K562 (cell line): Measurements from ENCODE around the gene EPS8. TPM values are rescaled to one million over a fixed set of nuclear protein-coding genes. Genes with fewer than 3 reads are reported as not detected.

Experiments
- ATAC-seq: fragments of 200-7000 bp; cut with Tn5 transposase; 3 replicates; pipeline ENCODE4 v1.9.1; 2020; ENCODE audit warnings: moderate library complexity
- BruUV-seq: library from RNA; stranded (reverse); fragments of 400-500 nt; replicated peaks from 2 replicates; lab custom pipeline; 2021; lab: Mats Ljungman, UMichigan
- CTCF ChIA-PET: fragments of 300-600 bp; formaldehyde crosslinking; extraction: SDS; loops from one replicate; lab custom pipeline; 2021; ENCODE audit warnings: low intra/inter-chr PET ratio; lab: Yijun Ruan, JAX
- POLR2A ChIA-PET: fragments of 300-600, 350-650 bp; sonication (Branson Sonifier 250); formaldehyde crosslinking; extraction: SDS; loops from one replicate; lab custom pipeline; 2021; ENCODE audit warnings: antibody characterized with exemption, inconsistent platforms; lab: Yijun Ruan, JAX
- DNase-seq, 4 experiments: peaks; one replicate each; pipeline versions ENCODE4 v3.0.0 to v3.0.0-alpha.2; 2011 to 2018; ENCODE audit warnings: low spot score in 3 of 4, mixed read lengths in 3 of 4; ENCODE audit errors: extremely low read depth in 1 of 4
- FAIRE-seq: peaks from 2 replicates; lab custom pipeline; 2011; peaks lifted over from hg19 to GRCh38; lab: Jason Lieb, UNC
- H2AFZ ChIP-seq: 2 replicates; pipeline ENCODE4 v1.6.0; 2011; ENCODE audit warnings: low read depth, low read length, control low read depth, inconsistent platforms
- H3K27ac ChIP-seq: fragments of 200-600 bp; 3 replicates; pipeline ENCODE4 v1.8.0; 2011; ENCODE audit warnings: low read depth, mild to moderate bottlenecking, control low read depth, inconsistent platforms, low read length, moderate library complexity, mixed read lengths; ENCODE audit errors: extremely low read depth
- H3K27me3 ChIP-seq, 2 experiments: fragments of 300-600 bp in 1 of 2; 2 replicates in 1 of 2; 3 replicates in 1 of 2; pipeline versions ENCODE4 v1.6.0 to v1.8.0; 2011; ENCODE audit warnings: inconsistent platforms in 2 of 2, low read length in 2 of 2, mild to moderate bottlenecking in 1 of 2, mixed read lengths in 1 of 2, moderate library complexity in 1 of 2; ENCODE audit not compliant: control insufficient read depth in 2 of 2, insufficient read depth in 2 of 2
- H3K36me3 ChIP-seq: fragments of 300-600 bp; 3 replicates; pipeline ENCODE4 v1.8.0; 2011; ENCODE audit warnings: mild to moderate bottlenecking, low read length, inconsistent platforms; ENCODE audit not compliant: control insufficient read depth, insufficient read depth
- H3K4me1 ChIP-seq, 2 experiments: fragments of 200-600 bp in 1 of 2; replicated peaks in 1 of 2; 2 replicates in 1 of 2; 3 replicates in 1 of 2; pipeline versions ENCODE4 v1.5.1 to v1.8.0; 2011; ENCODE audit warnings: inconsistent platforms in 2 of 2, low read length in 2 of 2, mild to moderate bottlenecking in 1 of 2, mixed read lengths in 1 of 2, moderate library complexity in 1 of 2; ENCODE audit not compliant: control insufficient read depth in 2 of 2, insufficient read depth in 2 of 2
- H3K4me2 ChIP-seq: 2 replicates; pipeline ENCODE4 v1.6.1; 2011; ENCODE audit warnings: low read length, control low read depth, inconsistent platforms, mixed read lengths; ENCODE audit not compliant: insufficient read depth
- H3K4me3 ChIP-seq: fragments of 200-600 bp; sonication (generic), shearing (Covaris generic); 2 replicates; pipeline ENCODE4 v1.5.1; 2016; ENCODE audit warnings: control low read depth, inconsistent platforms
- H3K79me2 ChIP-seq: fragments of 200-600 bp; 3 replicates; pipeline ENCODE4 v1.8.0; 2011; ENCODE audit warnings: low read length, inconsistent platforms; ENCODE audit not compliant: control insufficient read depth, insufficient read depth
- H3K9ac ChIP-seq, 2 experiments: 2 replicates each; pipeline versions ENCODE4 v1.6.0 to v1.6.1; 2011; ENCODE audit warnings: low read depth in 2 of 2, low read length in 2 of 2, control low read depth in 1 of 2, inconsistent platforms in 1 of 2, mild to moderate bottlenecking in 1 of 2, mixed read lengths in 1 of 2; ENCODE audit not compliant: insufficient read depth in 1 of 2
- H3K9me1 ChIP-seq: one replicate; pipeline ENCODE4 v1.6.0; 2011; ENCODE audit warnings: inconsistent platforms, mild to moderate bottlenecking, low read length, moderate library complexity; ENCODE audit not compliant: control insufficient read depth, insufficient read depth
- H3K9me3 ChIP-seq: replicated peaks from 2 replicates; pipeline ENCODE4 v1.5.1; 2011; ENCODE audit warnings: low read depth, low read length, inconsistent platforms; ENCODE audit not compliant: control insufficient read depth, insufficient read depth
- H4K20me1 ChIP-seq: replicated peaks from 2 replicates; pipeline ENCODE4 v1.6.1; 2011; ENCODE audit warnings: low read length, inconsistent platforms, mixed read lengths; ENCODE audit not compliant: control insufficient read depth, insufficient read depth
- BRD4 ChIP-seq: fragments of 200-600 bp; sonication (generic); IDR thresholded peaks from 2 replicates; pipeline ENCODE4 v1.6.1; 2017; ENCODE audit warnings: inconsistent platforms
- SMAD3 ChIP-seq: fragments of 450-650 bp; formaldehyde crosslinking; conservative IDR thresholded peaks from 2 replicates; pipeline ENCODE4 v1.4.0; 2020; ENCODE audit warnings: mild to moderate bottlenecking
- SUPT5H ChIP-seq: fragments of 450-650 bp; IDR thresholded peaks from 2 replicates; pipeline ENCODE4 v1.6.1; 2016
- ZC3H4 ChIP-seq: sonication (generic); formaldehyde crosslinking; IDR thresholded peaks from 2 replicates; pipeline ENCODE4 v1.9.0; 2021; ENCODE audit warnings: missing genetic modification reagents, borderline replicate concordance
- ZNF174 ChIP-seq: fragments of 250-450 bp; sonication (Bioruptor Pico); IDR thresholded peaks from 2 replicates; pipeline ENCODE4 v1.4.0; 2020; ENCODE audit warnings: mild to moderate bottlenecking
- ZNF354B ChIP-seq: fragments of 250-450 bp; sonication (Bioruptor Pico); IDR thresholded peaks from 2 replicates; pipeline ENCODE4 v1.4.0; 2020
- WGBS: fragments of 100-300 bp; shearing (Covaris generic); methylation state at CpG from one replicate; pipeline ENCODE4 v1.1.6; 2016; ENCODE audit warnings: low coverage, mixed read lengths; ENCODE audit not compliant: insufficient coverage; ENCODE audit errors: missing lambda C conversion rate; 5-methylcytosine and 5-hydroxymethylcytosine counted together
- in situ Hi-C: fragments of 300-500 bp; cut with MboI; formaldehyde crosslinking; loops from 4 replicates; pipeline ENCODE4 v1.15.0; 2018; ENCODE audit warnings: inconsistent platforms, mixed read lengths
- intact Hi-C: fragments of 100-400 bp; cut with micrococcal nuclease; formaldehyde crosslinking; loops from 2 replicates; pipeline ENCODE4 v1.14.2; 2022
- polyA plus RNA-seq, 8 experiments: library from polyadenylated mRNA; depleted of rRNA in 4 of 8; stranded (reverse) in 5 of 8; unstranded in 3 of 8; fragments of >200 nt; fragmentation: Nextera tagmentation in 2 of 8; fragmentation: Illumina TruSeq in 1 of 8; extraction: Ambion mirVana in 2 of 8; extraction: Trizol in 1 of 8; gene quantifications; 2 replicates each; pipeline versions ENCODE4 v1.2.1 to v1.2.3, GENCODE V29; 2011 to 2014; ENCODE audit warnings: inconsistent platforms in 1 of 8, missing spikeins in 1 of 8
- total RNA-seq, 7 experiments: library from RNA; depleted of rRNA in 6 of 7; stranded (reverse); fragments of >200 nt in 6 of 7; fragmentation: Illumina TruSeq in 2 of 7; extraction: Trizol in 2 of 7; gene quantifications; 2 replicates each; pipeline versions ENCODE4 v1.2.1 to v1.2.3, GENCODE V29; 2011 to 2021; ENCODE audit warnings: low replicate concordance in 1 of 7
- TF ChIP-seq, protein P1 (sequence below): fragments of 250-450 bp; sonication (Bioruptor Pico); IDR thresholded peaks from 2 replicates; pipeline ENCODE4 v1.5.0; 2021
- TF ChIP-seq, protein P2 (sequence below): fragments of 450-650 bp; IDR thresholded peaks from 2 replicates; pipeline ENCODE4 v1.6.1; 2016; ENCODE audit warnings: borderline replicate concordance
- TF ChIP-seq, protein P3 (sequence below): IDR thresholded peaks from 2 replicates; pipeline ENCODE4 v1.6.1; 2016; ENCODE audit warnings: missing genetic modification characterization, missing compliant biosample characterization

EPS8 gene
- total and polyA plus RNA-seq, 9 of the 15 experiments (the other 6 are each of a cell fraction or from before 2014, with no cell fraction given) = 0.10 to 1.9 (median 0.33) TPM

DNA sequence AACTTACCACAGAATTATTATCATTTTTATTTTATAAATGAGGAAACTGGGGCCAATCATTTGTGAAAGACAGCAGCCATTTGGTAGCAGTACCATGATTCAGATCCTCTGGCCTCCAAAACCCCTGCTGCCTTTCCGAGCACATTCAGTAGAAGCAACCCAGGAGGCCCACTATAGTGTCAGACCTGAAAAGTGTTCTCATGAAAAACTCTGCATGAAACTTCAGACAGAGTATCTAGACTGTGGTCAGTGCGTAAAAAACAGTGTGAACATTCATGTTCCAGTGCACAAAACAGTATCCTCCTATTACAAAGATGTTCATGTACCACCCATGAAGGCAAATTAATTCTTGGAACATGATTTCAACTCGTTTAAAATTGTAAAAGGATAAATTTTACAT is 112.0 kb downstream of the EPS8 start:
- H3K9me1 ChIP-seq = no peaks in the 10 kb centered on the region
- no TSS peak for BruUV-seq
- no peak overlapping the region for H2AFZ ChIP-seq
- FAIRE-seq = no peak
- CTCF ChIA-PET = no interaction called here
- no peaks in the 10 kb centered on the region for H3K9me3 ChIP-seq
- H3K27ac ChIP-seq = no peak overlapping the region
- no peak overlapping the region for H3K4me2 ChIP-seq
- H3K36me3 ChIP-seq = no peaks in the 10 kb centered on the region
- no peak for ATAC-seq
- in situ Hi-C loops = no loop called here
- no peaks in the 10 kb centered on the region for H4K20me1 ChIP-seq
- H3K79me2 ChIP-seq = no peaks in the 10 kb centered on the region
- TF ChIP-seq, protein P1, sequence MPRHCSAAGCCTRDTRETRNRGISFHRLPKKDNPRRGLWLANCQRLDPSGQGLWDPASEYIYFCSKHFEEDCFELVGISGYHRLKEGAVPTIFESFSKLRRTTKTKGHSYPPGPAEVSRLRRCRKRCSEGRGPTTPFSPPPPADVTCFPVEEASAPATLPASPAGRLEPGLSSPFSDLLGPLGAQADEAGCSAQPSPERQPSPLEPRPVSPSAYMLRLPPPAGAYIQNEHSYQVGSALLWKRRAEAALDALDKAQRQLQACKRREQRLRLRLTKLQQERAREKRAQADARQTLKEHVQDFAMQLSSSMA (CRISPR knock-in tag) = no peak
- TF ChIP-seq SUPT5H = no peak
- no peaks in the 10 kb centered on the region for H3K4me1 ChIP-seq
- POLR2A ChIA-PET = no interaction called here
- no peak overlapping the region for H3K9ac ChIP-seq
- no peak for DNase-seq
- H3K4me3 ChIP-seq = no peak overlapping the region
- no peaks in the 10 kb centered on the region for H3K27me3 ChIP-seq
- 3% methylated on average over 3 of the region's 3 CpGs for WGBS
- intact Hi-C loops = no loop called here

DNA sequence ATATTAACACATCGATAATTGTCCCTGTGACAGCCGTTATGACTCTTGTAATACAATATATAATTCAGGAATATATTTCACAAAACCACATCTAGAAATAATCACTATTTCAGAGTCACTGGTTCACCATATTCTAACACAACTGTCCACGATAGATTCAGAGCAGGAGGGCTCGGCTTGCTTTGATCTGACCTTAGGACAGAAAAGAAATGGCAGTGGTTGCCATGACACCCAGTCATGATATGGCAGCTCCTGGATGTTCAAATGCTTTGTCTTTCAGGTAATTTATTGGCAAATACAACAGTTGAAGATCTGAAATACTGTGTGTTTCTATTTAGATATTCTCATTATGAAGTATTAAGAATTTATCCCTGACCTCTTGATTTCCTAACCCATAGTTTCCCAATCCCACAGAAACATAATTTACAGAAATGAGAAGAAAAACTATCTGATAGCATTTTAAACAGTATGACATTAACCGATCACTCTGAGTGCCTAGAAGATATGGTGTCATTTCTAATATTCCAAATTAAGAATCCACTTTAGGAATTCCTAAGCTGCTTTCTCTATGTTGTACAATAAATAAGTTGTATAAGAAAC is 116.4 kb downstream of the EPS8 start:
- in situ Hi-C loops = no loop called here
- no peak for ATAC-seq
- no peaks in the 10 kb centered on the region; the same call in 1 of the 2 replicates for H3K9me3 ChIP-seq
- 4% methylated on average over 5 of the region's 5 CpGs for WGBS
- no peaks in the 10 kb centered on the region for H3K79me2 ChIP-seq
- no peak overlapping the region for H3K27ac ChIP-seq
- no peak overlapping the region for H3K9ac ChIP-seq
- no peak for DNase-seq
- no peak overlapping the region for H3K4me3 ChIP-seq
- no peak for FAIRE-seq
- H2AFZ ChIP-seq = no peak overlapping the region
- H3K36me3 ChIP-seq = no peaks in the 10 kb centered on the region
- CTCF ChIA-PET = no interaction called here
- no peaks in the 10 kb centered on the region for H3K9me1 ChIP-seq
- TF ChIP-seq ZC3H4 (CRISPR knock-in tag) = no peak
- TF ChIP-seq BRD4 = no peak
- TF ChIP-seq, protein P2, sequence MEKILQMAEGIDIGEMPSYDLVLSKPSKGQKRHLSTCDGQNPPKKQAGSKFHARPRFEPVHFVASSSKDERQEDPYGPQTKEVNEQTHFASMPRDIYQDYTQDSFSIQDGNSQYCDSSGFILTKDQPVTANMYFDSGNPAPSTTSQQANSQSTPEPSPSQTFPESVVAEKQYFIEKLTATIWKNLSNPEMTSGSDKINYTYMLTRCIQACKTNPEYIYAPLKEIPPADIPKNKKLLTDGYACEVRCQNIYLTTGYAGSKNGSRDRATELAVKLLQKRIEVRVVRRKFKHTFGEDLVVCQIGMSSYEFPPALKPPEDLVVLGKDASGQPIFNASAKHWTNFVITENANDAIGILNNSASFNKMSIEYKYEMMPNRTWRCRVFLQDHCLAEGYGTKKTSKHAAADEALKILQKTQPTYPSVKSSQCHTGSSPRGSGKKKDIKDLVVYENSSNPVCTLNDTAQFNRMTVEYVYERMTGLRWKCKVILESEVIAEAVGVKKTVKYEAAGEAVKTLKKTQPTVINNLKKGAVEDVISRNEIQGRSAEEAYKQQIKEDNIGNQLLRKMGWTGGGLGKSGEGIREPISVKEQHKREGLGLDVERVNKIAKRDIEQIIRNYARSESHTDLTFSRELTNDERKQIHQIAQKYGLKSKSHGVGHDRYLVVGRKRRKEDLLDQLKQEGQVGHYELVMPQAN = no peak
- no peak for TF ChIP-seq ZNF174 (CRISPR knock-in tag)
- TF ChIP-seq ZNF354B (CRISPR knock-in tag) = no peak
- TF ChIP-seq, protein P3, sequence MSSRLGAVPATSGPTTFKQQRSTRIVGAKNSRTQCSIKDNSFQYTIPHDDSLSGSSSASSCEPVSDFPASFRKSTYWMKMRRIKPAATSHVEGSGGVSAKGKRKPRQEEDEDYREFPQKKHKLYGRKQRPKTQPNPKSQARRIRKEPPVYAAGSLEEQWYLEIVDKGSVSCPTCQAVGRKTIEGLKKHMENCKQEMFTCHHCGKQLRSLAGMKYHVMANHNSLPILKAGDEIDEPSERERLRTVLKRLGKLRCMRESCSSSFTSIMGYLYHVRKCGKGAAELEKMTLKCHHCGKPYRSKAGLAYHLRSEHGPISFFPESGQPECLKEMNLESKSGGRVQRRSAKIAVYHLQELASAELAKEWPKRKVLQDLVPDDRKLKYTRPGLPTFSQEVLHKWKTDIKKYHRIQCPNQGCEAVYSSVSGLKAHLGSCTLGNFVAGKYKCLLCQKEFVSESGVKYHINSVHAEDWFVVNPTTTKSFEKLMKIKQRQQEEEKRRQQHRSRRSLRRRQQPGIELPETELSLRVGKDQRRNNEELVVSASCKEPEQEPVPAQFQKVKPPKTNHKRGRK = no peak
- TF ChIP-seq SMAD3 (CRISPR knock-in tag) = no peak
- H3K4me1 ChIP-seq = no peaks in the 10 kb centered on the region
- H4K20me1 ChIP-seq = no peaks in the 10 kb centered on the region
- H3K4me2 ChIP-seq = no peak overlapping the region
- POLR2A ChIA-PET = no interaction called here
- BruUV-seq = no TSS peak
- intact Hi-C loops = no loop called here
- no peaks in the 10 kb centered on the region for H3K27me3 ChIP-seq
